DMS 273 treated with DMSO at 0.1 percent for 48 hours (cell line): ENCODE results near the gene SCAMP4.
"Not testable (repeated sequence)": the region's sequence is repeated elsewhere in the genome, so short reads cannot be mapped to it uniquely, and the experiment has no call there.

Source experiments
- DNase-seq: peaks from one replicate; lab custom pipeline; 2025; lab: John Stamatoyannopoulos, UW

SCAMP4 gene

GRCh38 chr19:1882786-1883692 lies 22.2 kb upstream of the SCAMP4 start:
- DNase-seq, result no peak

- DNase-seq, result no peak
Measured at GRCh38 chr19:1883784-1884183, 21.4 kb upstream of the SCAMP4 start.

- no peak for DNase-seq
Measured at GRCh38 chr19:1884291-1884718, 20.9 kb upstream of the SCAMP4 start.

GRCh38 chr19:1884719-1885334 lies 20.4 kb upstream of the SCAMP4 start:
- DNase-seq, result no peak

- DNase-seq, result peak; percentile 49
Measured at GRCh38 chr19:1885398-1886119, 19.6 kb upstream of the SCAMP4 start, which contains the start of gene ABHD17A. ABHD17A (minus strand) TSS chr19:1885496; CDS start chr19:1881566, 3,930 bp downstream.

GRCh38 chr19:1886360-1886759 lies 18.8 kb upstream of the SCAMP4 start:
- not testable (repeated sequence) for DNase-seq

- DNase-seq, result no peak
Measured at GRCh38 chr19:1888385-1888784, 16.8 kb upstream of the SCAMP4 start.

- no peak for DNase-seq
Measured at GRCh38 chr19:1889907-1890306, 15.3 kb upstream of the SCAMP4 start.

GRCh38 chr19:1893791-1894190 lies 11.4 kb upstream of the SCAMP4 start:
- no peak for DNase-seq

- no peak for DNase-seq
Measured at GRCh38 chr19:1896508-1896907, 8.7 kb upstream of the SCAMP4 start.

GRCh38 chr19:1901940-1902404 lies 3.2 kb upstream of the SCAMP4 start:
- DNase-seq, result no peak

GRCh38 chr19:1902923-1903322 lies 2.3 kb upstream of the SCAMP4 start:
- DNase-seq, result no peak

- no peak for DNase-seq
Measured at GRCh38 chr19:1904860-1905109, 414 bp upstream of the SCAMP4 start.

- no peak for DNase-seq
Measured at GRCh38 chr19:1905863-1906375, 720 bp downstream of the SCAMP4 start.

GRCh38 chr19:1906985-1907562 lies 1.9 kb downstream of the SCAMP4 start:
- DNase-seq, result no peak

GRCh38 chr19:1907563-1908363 lies 2.6 kb downstream of the SCAMP4 start:
- no peak for DNase-seq

GRCh38 chr19:1908364-1908678 lies 3.1 kb downstream of the SCAMP4 start:
- no peak for DNase-seq

- DNase-seq, result no peak
Measured at GRCh38 chr19:1909761-1910080, 4.5 kb downstream of the SCAMP4 start.

- no peak for DNase-seq
Measured at GRCh38 chr19:1910177-1910576, 5.0 kb downstream of the SCAMP4 start.

GRCh38 chr19:1911098-1911497 lies 5.9 kb downstream of the SCAMP4 start:
- no peak for DNase-seq

GRCh38 chr19:1911995-1912394 lies 6.8 kb downstream of the SCAMP4 start:
- no peak for DNase-seq
